Measurements from ENCODE around the gene INSIG2.

DNA sequence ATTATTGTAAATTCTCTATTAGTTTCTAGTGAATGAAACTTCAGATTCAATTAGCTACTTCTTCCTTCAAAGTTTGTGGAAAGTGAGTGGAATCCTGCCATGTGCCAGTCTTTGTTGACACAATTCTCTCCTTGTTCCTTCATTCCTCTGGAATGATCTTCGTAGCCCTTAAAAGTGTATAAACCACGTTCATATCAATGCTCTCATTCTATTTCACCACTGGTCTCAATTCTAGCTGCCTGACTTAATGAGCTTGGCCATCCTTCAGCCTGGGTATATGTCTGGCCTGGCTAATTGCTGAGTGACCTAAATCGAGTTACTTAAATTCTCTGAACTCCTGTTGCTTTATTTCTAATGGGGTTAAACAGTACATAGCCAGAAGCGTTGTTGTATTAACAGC is 43.5 kb downstream of the INSIG2 start:
- TF ChIP-seq CTCF (IDR thresholded peaks at IDR 0.05 in 4 of 5, conservative IDR thresholded peaks at IDR 0.05 in 1 of 5) (no peak), POLR2A (IDR thresholded peaks at IDR 0.05) (no peak)
